GM18499 (cell line): ENCODE measurements around the gene FAM187B.

Experiments used
- ATAC-seq: cut with Tn5 transposase; IDR thresholded peaks from one replicate; pipeline ENCODE4 v1.9.1; 2021; ENCODE audit warnings: moderate number of reproducible peaks; ENCODE audit not compliant: insufficient read depth, unreplicated experiment

Gene FAM187B

GRCh38 chr19:35264268-35265125, 36.0 kb upstream of the FAM187B start:
- no peak for ATAC-seq

GRCh38 chr19:35262101-35262761, 33.7 kb upstream of the FAM187B start:
- no peak for ATAC-seq

- ATAC-seq = no peak
Observed at GRCh38 chr19:35261356-35262100, 33.0 kb upstream of the FAM187B start.

GRCh38 chr19:35260694-35261304, 32.3 kb upstream of the FAM187B start:
- ATAC-seq = no peak

- no peak for ATAC-seq
Observed at GRCh38 chr19:35257113-35257461, 28.5 kb upstream of the FAM187B start.

- ATAC-seq = no peak
Observed at GRCh38 chr19:35256566-35256965, 28.0 kb upstream of the FAM187B start.

- ATAC-seq = no peak
Observed at GRCh38 chr19:35254341-35255297, 26.1 kb upstream of the FAM187B start.

- ATAC-seq = no peak
Observed at GRCh38 chr19:35253316-35254286, 25.1 kb upstream of the FAM187B start.

- ATAC-seq = no peak
Observed at GRCh38 chr19:35251456-35251855, 22.9 kb upstream of the FAM187B start.

GRCh38 chr19:35249848-35250711, 21.5 kb upstream of the FAM187B start:
- no peak for ATAC-seq

GRCh38 chr19:35249146-35249847, 20.8 kb upstream of the FAM187B start:
- no peak for ATAC-seq

GRCh38 chr19:35248310-35249145, 20.0 kb upstream of the FAM187B start, which contains the start of gene LSR:
Gene LSR, plus strand, starts transcription at chr19:35249002. Its CDS starts 21 bp downstream, at chr19:35249023.
- ATAC-seq = no peak

- ATAC-seq = no peak
Observed at GRCh38 chr19:35247526-35248309, 19.2 kb upstream of the FAM187B start.

GRCh38 chr19:35246466-35247092, 18.0 kb upstream of the FAM187B start:
- ATAC-seq = no peak

- no peak for ATAC-seq
Observed at GRCh38 chr19:35241417-35241816, 12.9 kb upstream of the FAM187B start.
